HG03097 (cell line): ENCODE data around the gene NDFIP1.
A peak's percentile ranks its signal among the peaks of the same experiment; 100 is the strongest.

ENCODE experiments used
- ATAC-seq: cut with Tn5 transposase; IDR thresholded peaks from one replicate; pipeline ENCODE4 v1.9.1; 2021; ENCODE audit not compliant: unreplicated experiment, low FRiP score

The NDFIP1 gene

GRCh38 chr5:142091012-142091411, 17.6 kb upstream of the NDFIP1 start:
- no peak for ATAC-seq

- ATAC-seq = no peak
These were observed 16.7 kb upstream of the NDFIP1 start for GRCh38 chr5:142091922-142092321.

DNA sequence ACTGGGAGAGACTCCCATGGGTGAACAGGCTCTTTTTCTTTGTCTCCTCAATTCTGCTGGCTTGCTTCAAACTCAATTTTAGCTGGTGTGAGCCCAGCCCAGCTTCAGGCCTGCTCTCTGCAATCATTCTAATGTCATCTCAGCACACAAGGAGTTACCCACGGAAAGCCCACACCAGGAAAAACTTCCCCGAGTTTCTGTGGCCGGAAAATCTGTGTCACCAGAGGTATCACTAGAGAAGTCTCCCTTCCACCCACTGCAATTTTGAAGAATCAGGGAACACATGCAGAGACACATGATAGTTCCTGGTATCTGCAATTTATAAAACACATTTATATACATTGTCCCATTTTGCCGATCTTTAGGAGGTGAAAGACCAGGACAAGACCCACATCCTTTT, 13.5 kb upstream of the NDFIP1 start:
- ATAC-seq = no peak

DNA sequence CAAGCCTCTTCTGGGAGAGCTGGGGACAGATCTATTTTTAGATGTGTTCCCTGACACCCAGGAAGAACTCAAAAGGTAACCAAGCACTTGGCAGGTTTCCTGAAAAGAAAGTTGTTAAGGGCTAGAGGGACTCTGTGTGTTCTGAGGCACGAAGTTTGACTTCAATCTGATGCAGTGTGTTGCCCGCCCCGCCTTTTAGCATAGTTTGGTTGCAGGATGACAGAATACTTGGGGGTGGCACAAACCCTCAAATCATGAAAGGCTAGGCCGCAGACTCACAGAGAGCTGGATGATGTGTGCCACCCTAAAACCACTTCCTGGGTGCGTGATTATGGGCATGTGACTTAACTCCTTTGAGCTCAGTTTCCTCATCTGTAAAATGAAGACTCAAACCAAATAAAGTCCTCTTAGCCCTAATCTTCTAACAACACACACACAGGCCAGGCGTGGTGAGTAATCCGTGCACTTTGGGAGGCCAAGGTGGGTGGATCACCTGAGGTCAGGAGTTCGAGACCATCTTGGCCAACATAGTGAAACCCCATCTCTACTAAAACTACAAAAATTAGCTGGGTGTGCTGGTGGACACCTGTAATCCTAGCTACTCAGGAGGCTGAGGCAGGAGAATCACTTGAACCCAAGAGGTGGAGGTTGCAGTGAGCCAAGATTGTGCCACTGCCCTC, 12.8 kb upstream of the NDFIP1 start:
- ATAC-seq = no peak

DNA sequence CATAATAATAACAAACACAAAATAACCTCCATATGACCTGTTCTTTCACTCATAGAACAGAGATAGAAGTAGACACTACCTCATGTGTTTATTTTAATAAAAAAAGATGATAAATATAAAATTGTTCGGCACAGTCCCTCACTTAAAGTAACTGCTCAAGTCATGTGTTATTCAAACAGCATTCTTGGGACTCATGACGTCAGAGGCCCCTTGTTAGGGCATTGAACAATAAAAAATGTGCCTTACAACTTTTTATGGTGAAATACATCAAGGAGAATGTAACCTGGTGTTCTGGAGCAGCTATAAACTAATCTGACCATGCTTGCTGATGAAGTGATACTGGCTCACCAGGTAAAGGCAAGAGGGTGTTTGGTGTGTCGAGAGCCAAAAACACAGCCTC, 12.2 kb upstream of the NDFIP1 start:
- no peak for ATAC-seq

DNA sequence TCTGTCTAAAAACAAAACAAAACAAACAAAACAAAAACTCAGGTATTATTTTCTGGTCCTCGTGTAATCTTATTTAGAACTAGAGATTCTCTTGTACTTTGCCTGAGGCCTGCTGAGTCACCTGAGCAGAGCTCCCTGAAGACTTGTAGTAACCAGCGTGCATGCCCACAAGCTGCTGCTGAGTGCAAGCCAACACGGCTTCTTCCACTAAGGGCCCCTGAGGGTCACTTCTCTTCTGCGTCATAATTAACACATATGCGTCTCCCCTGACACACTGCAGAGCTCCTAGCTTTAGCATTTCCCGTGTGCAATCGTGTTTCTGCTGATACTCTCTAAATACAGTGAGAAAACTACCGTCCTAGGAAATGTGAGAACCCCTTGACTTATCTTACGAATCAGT, 10.9 kb upstream of the NDFIP1 start:
- ATAC-seq = no peak

- ATAC-seq = no peak
These were observed 10.3 kb upstream of the NDFIP1 start for GRCh38 chr5:142098275-142098674.

DNA sequence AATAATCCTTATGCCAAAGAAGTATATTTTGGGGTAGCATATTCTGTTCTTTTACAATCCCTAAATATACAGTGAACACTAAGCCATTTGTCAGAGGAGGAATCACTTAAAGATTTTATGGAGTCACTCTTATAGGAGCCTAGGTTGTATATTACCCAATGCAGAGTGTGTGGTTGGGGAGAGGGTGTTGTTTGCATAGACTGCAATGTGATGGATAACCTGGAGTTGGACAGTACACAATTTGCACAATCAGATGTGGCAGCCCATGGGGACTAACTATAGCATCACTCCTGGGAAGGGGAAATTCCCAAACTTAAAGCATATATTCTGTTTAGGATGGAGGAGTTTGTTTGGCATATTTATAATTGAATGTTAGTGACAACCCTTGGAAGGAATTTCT, 9.6 kb upstream of the NDFIP1 start:
- no peak for ATAC-seq

- ATAC-seq = no peak
These were observed 8.3 kb upstream of the NDFIP1 start for GRCh38 chr5:142100307-142100706.

- no peak for ATAC-seq
These were observed 5.4 kb upstream of the NDFIP1 start for GRCh38 chr5:142102980-142103740.

DNA sequence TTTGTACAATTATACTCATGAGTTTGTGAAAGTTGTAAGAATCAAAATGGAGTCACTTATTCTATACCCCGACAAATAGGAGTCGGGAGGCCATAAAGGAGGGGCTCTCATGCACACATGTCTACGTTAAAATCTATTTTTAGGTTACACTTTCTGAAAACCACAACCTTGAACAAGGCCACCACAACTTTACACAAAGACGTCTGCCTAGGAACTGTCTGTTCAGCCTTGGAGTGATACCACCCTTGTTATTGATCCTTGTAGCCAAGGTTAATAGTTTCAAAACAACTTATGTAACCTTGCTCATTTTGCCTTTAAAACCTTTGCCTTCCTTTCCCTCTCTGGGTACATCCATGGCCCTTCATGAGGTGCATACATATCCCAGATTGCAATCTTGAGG, 4.1 kb upstream of the NDFIP1 start:
- no peak for ATAC-seq

DNA sequence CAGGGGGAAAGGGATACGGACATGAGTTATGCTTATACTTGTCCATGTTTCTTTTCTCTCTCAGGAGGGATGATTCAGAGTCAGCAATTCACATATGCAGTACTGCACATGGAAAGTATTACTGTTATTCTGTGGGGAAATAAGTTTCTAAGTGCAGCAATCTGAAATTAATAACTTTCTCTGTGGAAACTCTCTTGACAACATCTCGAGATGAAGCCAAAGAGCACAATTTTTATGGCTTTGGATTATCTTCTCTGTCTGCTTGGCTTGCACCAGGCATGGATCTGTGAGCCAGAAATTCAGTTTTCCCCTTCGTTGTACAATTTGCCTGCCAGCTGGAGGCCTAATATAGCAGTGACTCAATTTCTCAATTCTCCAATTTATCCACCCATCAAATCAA, 2.5 kb upstream of the NDFIP1 start:
- ATAC-seq = no peak

DNA sequence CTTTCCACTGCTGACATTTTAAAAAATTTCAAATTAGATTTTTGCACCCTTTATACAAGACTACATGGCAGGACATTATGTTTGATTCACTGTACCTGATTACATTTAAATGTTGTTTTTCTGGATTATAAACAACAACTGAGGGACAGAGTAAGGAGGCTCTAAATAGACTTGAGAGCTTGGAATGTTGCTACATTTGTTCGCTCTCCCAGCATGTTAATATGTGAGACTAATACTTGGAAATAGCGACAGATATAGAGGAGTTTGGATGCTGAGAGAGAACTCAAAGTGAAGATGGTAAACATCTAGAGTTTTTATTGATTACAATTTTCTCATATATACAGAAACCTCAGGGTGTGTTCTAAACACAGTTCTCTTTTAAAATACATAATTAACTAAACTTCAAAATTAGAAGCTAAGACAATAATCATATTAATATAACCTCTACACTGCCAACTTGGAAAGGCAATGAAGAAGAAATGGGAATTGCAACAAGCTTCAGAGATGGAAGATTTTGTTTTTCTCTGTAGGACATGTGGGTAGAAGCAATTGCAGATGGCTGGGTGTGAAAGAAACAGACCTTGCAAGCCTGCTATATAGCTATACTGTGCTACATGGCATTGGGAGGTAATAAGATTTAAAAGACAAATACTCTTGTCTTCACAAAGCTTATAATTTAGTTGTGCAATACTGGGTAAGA, 1.4 kb upstream of the NDFIP1 start:
- no peak for ATAC-seq

GRCh38 chr5:142107736-142108431, 695 bp upstream of the NDFIP1 start:
- ATAC-seq = no peak

DNA sequence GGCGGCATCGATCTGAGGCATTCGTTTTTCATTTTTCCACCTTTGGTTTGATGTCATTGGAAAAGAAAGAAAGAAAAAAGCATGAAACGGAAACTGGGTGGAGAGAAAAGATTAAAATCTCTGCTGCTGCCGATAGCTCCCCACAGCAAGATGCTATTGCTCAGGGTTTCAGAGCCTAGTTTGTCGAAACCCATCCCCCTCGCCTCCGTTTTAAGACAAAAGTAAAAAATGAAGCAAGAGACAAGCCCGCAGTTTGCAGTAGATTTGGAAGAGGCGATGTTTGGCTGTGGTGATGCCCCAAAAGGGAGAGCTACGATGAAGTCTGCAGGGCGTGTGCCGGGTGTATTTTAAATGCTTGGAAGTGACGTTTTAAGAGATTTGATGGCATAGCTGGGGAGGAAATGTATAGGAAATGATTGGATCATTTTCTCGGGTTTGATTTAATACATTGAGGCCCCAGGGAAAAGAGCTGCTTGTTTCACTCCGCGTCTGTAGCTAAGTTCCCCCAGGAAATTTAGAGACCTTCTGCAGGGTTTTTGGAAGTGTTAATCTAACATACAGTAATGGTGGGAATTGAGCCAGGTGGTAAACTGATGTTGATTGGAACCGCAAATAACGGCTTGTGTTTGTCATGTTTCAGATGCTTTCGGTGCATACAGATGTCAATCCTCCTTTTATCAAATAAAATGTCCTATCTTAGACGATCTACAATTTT, 909 bp downstream of the NDFIP1 start:
- peak; percentile 3 for ATAC-seq

- ATAC-seq = no peak
These were observed 1.5 kb downstream of the NDFIP1 start for GRCh38 chr5:142110046-142110531.

- ATAC-seq = no peak
These were observed 2.6 kb downstream of the NDFIP1 start for GRCh38 chr5:142110988-142111687.

DNA sequence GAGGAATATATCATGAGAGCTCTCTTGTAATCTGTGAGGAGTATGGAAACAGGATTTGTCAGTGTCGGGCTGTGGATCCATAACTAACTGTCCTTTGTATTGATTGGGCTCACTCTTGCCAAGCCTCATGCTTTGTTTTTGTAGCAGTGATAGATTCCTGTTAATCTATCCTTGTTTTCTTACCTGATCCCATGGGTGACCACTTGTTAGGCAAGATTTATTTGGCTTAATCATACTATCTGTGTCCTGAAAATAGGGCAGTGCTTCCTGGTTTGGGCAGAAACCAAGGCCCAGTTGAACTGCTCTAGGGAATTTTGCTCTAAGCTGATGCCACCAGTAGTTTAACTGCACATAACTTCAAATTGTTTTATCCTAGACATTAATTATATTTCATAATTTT, 6.1 kb downstream of the NDFIP1 start:
- no peak for ATAC-seq

DNA sequence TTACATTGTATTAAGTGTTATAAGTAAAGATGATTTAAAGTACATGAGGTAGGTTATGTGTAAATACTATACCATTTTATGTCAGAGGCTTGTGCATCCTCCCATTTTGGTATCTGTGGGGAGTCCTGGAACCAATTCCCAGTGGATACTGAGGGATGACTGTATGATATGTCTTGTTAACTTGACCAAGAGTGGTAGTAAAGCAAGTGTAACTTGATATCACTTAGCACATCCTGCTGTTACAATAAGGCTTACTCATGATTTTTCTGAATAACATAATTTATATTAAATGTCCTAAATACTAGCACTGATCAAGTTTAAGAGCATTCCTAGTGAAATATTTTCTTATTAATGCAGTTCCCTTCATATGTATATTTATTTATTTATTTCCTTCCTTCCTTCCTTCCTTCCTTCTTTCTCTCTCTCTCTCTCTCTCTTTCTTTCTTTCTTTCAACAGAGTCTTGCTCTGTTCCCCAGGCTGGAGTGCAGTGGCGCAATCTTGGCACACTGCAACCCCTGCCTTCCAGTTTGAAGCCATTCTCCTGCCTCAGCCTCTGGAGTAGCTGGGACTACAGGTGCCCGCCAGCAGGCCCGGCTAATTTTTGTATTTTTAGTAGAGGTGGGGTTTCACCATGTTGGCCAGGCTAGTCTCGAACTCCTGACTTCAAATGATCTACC, 7.5 kb downstream of the NDFIP1 start:
- no peak for ATAC-seq
